SU-DHL-6 (cell line): ENCODE results near the gene GRK2.

Source experiments
- EZH2phosphoT487 ChIP-seq: fragments of 200-600 bp; sonication (generic), shearing (Covaris generic); conservative IDR thresholded peaks from 2 replicates; pipeline ENCODE4 v1.6.1; 2018; ENCODE audit warnings: mild to moderate bottlenecking, antibody characterized with exemption, low read length, moderate library complexity, mixed read lengths
- TF ChIP-seq, protein P1 (sequence below): fragments of 200-600 bp; sonication (generic); IDR thresholded peaks from one replicate; pipeline ENCODE4 v1.5.1; 2017; ENCODE audit warnings: antibody characterized with exemption, mild to moderate bottlenecking, low read length, moderate library complexity; ENCODE audit not compliant: insufficient read depth, poor library complexity, severe bottlenecking

DNA sequence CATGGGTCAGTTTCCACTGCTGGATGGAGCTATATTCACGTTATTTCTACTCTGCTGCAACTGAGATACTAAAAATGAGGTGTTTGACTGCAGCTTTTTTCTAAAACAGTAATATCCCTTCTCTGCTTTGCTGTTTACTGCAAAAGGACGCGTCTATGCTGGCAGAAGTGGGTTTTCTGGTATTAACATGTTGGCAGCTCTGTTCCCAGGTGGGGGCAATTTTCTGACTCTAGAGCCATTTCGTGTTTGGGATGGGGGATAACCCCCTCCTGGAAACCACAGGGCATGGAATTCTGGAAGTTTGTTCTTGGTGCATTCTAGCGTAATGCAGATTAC, 4.9 kb downstream of the GRK2 start:
- TF ChIP-seq, protein P1, sequence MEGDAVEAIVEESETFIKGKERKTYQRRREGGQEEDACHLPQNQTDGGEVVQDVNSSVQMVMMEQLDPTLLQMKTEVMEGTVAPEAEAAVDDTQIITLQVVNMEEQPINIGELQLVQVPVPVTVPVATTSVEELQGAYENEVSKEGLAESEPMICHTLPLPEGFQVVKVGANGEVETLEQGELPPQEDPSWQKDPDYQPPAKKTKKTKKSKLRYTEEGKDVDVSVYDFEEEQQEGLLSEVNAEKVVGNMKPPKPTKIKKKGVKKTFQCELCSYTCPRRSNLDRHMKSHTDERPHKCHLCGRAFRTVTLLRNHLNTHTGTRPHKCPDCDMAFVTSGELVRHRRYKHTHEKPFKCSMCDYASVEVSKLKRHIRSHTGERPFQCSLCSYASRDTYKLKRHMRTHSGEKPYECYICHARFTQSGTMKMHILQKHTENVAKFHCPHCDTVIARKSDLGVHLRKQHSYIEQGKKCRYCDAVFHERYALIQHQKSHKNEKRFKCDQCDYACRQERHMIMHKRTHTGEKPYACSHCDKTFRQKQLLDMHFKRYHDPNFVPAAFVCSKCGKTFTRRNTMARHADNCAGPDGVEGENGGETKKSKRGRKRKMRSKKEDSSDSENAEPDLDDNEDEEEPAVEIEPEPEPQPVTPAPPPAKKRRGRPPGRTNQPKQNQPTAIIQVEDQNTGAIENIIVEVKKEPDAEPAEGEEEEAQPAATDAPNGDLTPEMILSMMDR, result no peak
- no peak for TF ChIP-seq EZH2phosphoT487
